Ascending aorta (tissue), 2 donors: ENCODE data around the gene POLR1B. TPM values are rescaled to one million over a fixed set of nuclear protein-coding genes. Genes with fewer than 3 reads are reported as not detected.

Experiments
- DNase-seq, 2 donors: peaks; one replicate each; pipeline ENCODE4 v3.0.0-alpha.2; 2019; ENCODE audit warnings: low spot score in 2 of 2
- H3K27ac ChIP-seq, 2 donors: fragments of 200-600 bp; sonication (generic); one replicate each; pipeline ENCODE4 v1.5.1; 2016 to 2017; ENCODE audit warnings: mild to moderate bottlenecking in 1 of 2
- H3K27me3 ChIP-seq: fragments of 200-600 bp; sonication (generic); one replicate; pipeline ENCODE4 v1.5.1; 2017
- H3K36me3 ChIP-seq, 2 donors: fragments of 200-600 bp; sonication (generic); one replicate each; pipeline ENCODE4 v1.5.1; 2016
- H3K4me1 ChIP-seq, 2 donors: fragments of 200-600 bp; sonication (generic); one replicate each; pipeline ENCODE4 v1.5.1; 2016 to 2017; ENCODE audit warnings: mild to moderate bottlenecking in 1 of 2
- H3K4me3 ChIP-seq, 2 donors: fragments of 200-600 bp; sonication (generic); one replicate each; pipeline ENCODE4 v1.5.1; 2016 to 2017; ENCODE audit warnings: mild to moderate bottlenecking in 1 of 2
- H3K9me3 ChIP-seq, 2 donors: fragments of 200-600 bp; sonication (generic); one replicate each; pipeline ENCODE4 v1.5.1; 2016
- intact Hi-C: fragments of 100-400 bp; cut with DNase I; formaldehyde crosslinking; loops from one replicate; pipeline ENCODE4 v1.15.1; 2023
- total RNA-seq: library from RNA; depleted of rRNA; stranded (reverse); fragments of >200 nt; gene quantifications from one replicate; pipeline ENCODE4 v1.1.0, GENCODE V29; 2016
- TF ChIP-seq, protein P1 (sequence below), 3 experiments: fragments of 200-600 bp in 2 of 3; fragments of 450-650 bp in 1 of 3; sonication (generic) in 2 of 3; IDR thresholded peaks; one replicate each; pipeline ENCODE4 v1.5.1; 2016 to 2019; ENCODE audit warnings: antibody characterized with exemption in 3 of 3, mild to moderate bottlenecking in 1 of 3, moderate library complexity in 1 of 3

The POLR1B gene
- total RNA-seq, 1 donor from 2014 or later: 3.6 TPM

DNA sequence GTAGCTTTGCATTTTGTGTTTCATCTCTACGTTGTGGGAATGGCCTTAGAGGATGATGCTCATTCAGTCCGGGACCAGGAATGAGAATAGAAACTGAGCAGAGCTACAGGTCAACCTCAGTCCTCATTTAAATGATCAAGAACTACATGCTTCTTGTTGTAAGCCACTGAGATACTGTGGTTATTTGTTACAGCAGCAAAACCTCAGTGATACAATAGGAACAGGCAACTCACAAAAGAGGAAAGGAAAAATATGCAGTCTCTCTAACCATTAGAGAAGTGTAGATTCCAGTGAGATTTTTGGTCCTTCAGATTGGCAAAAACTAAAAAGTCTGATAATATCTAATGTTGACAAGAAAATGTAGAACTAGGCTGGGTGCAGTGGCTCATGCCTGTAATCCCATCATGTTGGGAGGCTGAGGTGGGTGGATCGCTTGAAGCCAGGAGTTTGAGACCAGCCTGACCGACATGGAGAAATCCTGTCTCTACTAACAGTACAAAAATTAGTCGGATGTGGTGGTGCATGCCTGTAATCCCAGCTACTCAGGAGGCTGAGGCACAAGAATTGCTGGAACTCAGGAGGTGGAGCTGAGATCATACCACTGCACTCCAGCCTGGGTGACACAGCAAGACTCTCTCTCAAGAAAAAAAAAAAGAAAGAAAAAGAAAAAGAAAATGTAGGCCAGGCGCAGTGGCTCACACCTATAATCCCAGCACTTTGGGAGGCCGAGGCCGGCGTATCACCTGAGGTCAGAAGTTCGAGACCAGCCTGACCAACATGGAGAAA is 55.5 kb downstream of the POLR1B start:
- no peaks in the 10 kb centered on the region for H3K36me3 ChIP-seq
- H3K4me3 ChIP-seq: no peak overlapping the region
- peak in 1 of 2 donors; percentile 9 for DNase-seq
- H3K4me1 ChIP-seq: no peaks in the 10 kb centered on the region
- intact Hi-C loops: no loop called here
- no peaks in the 10 kb centered on the region for H3K27me3 ChIP-seq
- TF ChIP-seq, protein P1, sequence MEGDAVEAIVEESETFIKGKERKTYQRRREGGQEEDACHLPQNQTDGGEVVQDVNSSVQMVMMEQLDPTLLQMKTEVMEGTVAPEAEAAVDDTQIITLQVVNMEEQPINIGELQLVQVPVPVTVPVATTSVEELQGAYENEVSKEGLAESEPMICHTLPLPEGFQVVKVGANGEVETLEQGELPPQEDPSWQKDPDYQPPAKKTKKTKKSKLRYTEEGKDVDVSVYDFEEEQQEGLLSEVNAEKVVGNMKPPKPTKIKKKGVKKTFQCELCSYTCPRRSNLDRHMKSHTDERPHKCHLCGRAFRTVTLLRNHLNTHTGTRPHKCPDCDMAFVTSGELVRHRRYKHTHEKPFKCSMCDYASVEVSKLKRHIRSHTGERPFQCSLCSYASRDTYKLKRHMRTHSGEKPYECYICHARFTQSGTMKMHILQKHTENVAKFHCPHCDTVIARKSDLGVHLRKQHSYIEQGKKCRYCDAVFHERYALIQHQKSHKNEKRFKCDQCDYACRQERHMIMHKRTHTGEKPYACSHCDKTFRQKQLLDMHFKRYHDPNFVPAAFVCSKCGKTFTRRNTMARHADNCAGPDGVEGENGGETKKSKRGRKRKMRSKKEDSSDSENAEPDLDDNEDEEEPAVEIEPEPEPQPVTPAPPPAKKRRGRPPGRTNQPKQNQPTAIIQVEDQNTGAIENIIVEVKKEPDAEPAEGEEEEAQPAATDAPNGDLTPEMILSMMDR (IDR thresholded peaks at IDR 0.05): no peak
- H3K27ac ChIP-seq: no peak overlapping the region
- H3K9me3 ChIP-seq: no peaks in the 10 kb centered on the region

- H3K27ac ChIP-seq: no peak overlapping the region
- no peak for DNase-seq
These were observed 58.4 kb downstream of the POLR1B start for GRCh38 chr2:112600634-112601033.

DNA sequence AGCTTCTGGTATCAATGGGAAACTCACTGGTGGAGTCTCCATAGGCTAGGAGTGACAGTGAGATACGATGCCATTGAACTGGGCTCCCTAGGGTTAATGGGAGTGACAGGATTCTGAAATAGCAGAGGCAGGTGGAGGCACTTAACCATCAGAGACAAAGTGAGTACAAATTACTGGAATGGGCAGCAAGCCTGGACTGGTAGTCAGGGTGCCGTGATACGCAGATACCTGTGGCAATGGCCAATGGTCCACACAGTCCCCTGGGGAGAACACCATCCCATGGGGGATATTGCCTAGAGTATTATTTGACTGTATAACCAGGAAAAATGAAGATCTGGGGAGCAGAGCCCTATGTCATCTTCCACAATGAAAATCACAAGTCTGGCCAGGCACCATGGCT is 59.5 kb downstream of the POLR1B start:
- DNase-seq: peak in 1 of 2 donors; percentile 55

More at GRCh38 chr2:112600634-112601033, 58.4 kb downstream of the POLR1B start:
- Histone ChIP-seq H3K9me3 (no peaks in the 10 kb centered on the region), H3K4me3 (no peak overlapping the region), H3K27me3 (no peaks in the 10 kb centered on the region), H3K4me1 (no peaks in the 10 kb centered on the region), H3K36me3 (no peaks in the 10 kb centered on the region)
- TF ChIP-seq, protein P1 (IDR thresholded peaks at IDR 0.05): no peak
- intact Hi-C loops: loop anchor here (1.0 to 2.0 kb wide), 4 partner anchors 26 to 126 kb away; partner anchors contain the start of gene SLC20A1

GRCh38 chr2:112602917-112603316 is 60.7 kb downstream of the POLR1B start:
- DNase-seq: peak in 1 of 2 donors; percentile 7
- TF ChIP-seq, protein P1 (IDR thresholded peaks at IDR 0.05): no peak

More for the DNA sequence above, 59.5 kb downstream of the POLR1B start:
- H3K36me3 ChIP-seq: no peaks in the 10 kb centered on the region
- H3K4me1 ChIP-seq: no peaks in the 10 kb centered on the region
- intact Hi-C loops: loop anchor here (2.0 kb wide), 2 partner anchors 43 to 89 kb away; partner anchors contain the start of gene SLC20A1
- H3K9me3 ChIP-seq: no peaks in the 10 kb centered on the region
- no peaks in the 10 kb centered on the region for H3K27me3 ChIP-seq
- no peak overlapping the region for H3K27ac ChIP-seq
- no peak overlapping the region for H3K4me3 ChIP-seq
- TF ChIP-seq, protein P1 (IDR thresholded peaks at IDR 0.05): no peak

DNA sequence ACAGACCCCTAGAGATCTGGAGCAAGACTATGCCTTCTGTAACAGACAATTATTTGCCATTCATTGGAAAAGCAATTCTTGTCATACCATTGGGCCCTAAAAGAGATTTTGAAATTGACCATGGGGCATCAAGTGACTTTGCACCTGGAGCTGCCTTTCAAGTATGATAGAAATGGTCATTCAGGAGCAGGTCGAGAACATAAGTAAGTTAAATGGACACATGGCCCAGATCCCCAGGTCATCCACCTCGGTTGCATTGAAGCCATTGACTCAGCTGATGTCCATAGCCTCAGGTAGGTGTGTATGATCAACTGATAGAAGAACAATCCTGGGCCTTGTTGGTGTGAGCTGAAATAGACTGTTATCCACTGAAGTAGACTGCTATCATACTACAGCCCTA is 61.5 kb downstream of the POLR1B start:
- TF ChIP-seq, protein P1 (IDR thresholded peaks at IDR 0.05): no peak
- no peak overlapping the region for H3K4me3 ChIP-seq
- no peaks in the 10 kb centered on the region for H3K4me1 ChIP-seq
- no peaks in the 10 kb centered on the region for H3K36me3 ChIP-seq
- no peak overlapping the region for H3K27ac ChIP-seq
- intact Hi-C loops: no loop called here
- DNase-seq: no peak
- H3K9me3 ChIP-seq: no peaks in the 10 kb centered on the region
- no peaks in the 10 kb centered on the region for H3K27me3 ChIP-seq

More at GRCh38 chr2:112602917-112603316, 60.7 kb downstream of the POLR1B start:
- H3K36me3 ChIP-seq: no peaks in the 10 kb centered on the region
- no peak overlapping the region for H3K4me3 ChIP-seq
- H3K27ac ChIP-seq: no peak overlapping the region
- H3K9me3 ChIP-seq: no peaks in the 10 kb centered on the region
- H3K4me1 ChIP-seq: no peaks in the 10 kb centered on the region
- no peaks in the 10 kb centered on the region for H3K27me3 ChIP-seq
- intact Hi-C loops: no loop called here
